ENCODE results near the gene PRKCA.

Gene PRKCA

DNA sequence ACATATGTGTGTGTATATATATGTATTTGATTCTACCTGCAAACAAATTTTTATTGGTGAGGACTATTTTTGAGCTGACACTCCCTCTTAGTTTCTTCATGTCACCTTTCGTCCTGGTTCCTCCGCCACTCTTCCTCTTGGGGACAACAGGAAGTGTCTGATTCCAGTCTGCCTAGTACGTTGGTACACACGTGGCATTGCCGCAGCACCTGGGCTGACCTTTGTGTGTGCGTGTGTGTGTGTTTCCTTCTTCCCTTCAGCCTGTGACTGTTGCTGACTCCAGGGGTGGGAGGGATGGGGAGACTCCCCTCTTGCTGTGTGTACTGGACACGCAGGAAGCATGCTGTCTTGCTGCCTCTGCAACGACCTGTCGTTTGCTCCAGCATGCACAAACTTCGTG is 503.2 kb downstream of the PRKCA start:
- H3K9me3 ChIP-seq (ENCODE audit: control insufficient read depth, low read length), result no peaks in the 10 kb centered on the region
- peaks cover 24% of the 10 kb centered on the region for H3K36me3 ChIP-seq (ENCODE audit: control insufficient read depth, insufficient read depth, low read length)
- H3K4me1 ChIP-seq (ENCODE audit: control insufficient read depth, insufficient read depth, low read length, poor library complexity, severe bottlenecking), result no peaks in the 10 kb centered on the region
- no peaks in the 10 kb centered on the region for H3K27me3 ChIP-seq (replicated peaks; ENCODE audit: control insufficient read depth, insufficient read depth, low read length, poor library complexity, severe bottlenecking)
- H3K4me3 ChIP-seq (ENCODE audit: insufficient read depth, low read depth, low read length, poor library complexity, severe bottlenecking), result no peak overlapping the region
- H3K27ac ChIP-seq (ENCODE audit: insufficient read depth, low read length, poor library complexity, severe bottlenecking), result no peak overlapping the region
- DNase-seq, result no peak

DNA sequence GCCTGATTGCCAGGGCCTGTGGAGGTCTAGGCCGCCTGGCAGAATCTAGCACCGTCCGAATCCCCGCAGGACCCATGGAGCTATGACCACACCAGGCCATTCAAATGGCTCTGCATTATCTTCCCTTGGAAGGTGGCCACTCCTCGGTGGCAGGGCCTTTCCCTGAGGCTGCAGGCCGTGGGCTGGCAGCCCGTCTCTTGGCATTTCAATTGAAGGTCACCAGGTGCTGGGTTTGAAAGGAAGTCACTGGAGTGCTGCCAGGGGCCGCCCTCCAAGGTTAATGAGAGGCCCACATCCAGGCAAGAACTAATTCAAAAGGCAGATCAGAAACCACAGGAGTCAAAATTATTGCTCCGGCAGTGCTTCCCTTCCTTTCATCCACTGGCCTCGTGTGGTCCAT is 504.8 kb downstream of the PRKCA start:
- Histone ChIP-seq H3K27me3 (replicated peaks; ENCODE audit: control insufficient read depth, insufficient read depth, low read length, poor library complexity, severe bottlenecking) (no peaks in the 10 kb centered on the region), H3K9me3 (ENCODE audit: control insufficient read depth, low read length) (no peaks in the 10 kb centered on the region), H3K36me3 (ENCODE audit: control insufficient read depth, insufficient read depth, low read length) (peaks cover 19% of the 10 kb centered on the region), H3K4me3 (ENCODE audit: insufficient read depth, low read depth, low read length, poor library complexity, severe bottlenecking) (no peak overlapping the region), H3K4me1 (ENCODE audit: control insufficient read depth, insufficient read depth, low read length, poor library complexity, severe bottlenecking) (no peaks in the 10 kb centered on the region), H3K27ac (ENCODE audit: insufficient read depth, low read length, poor library complexity, severe bottlenecking) (no peak overlapping the region)
- no peak for DNase-seq

DNA sequence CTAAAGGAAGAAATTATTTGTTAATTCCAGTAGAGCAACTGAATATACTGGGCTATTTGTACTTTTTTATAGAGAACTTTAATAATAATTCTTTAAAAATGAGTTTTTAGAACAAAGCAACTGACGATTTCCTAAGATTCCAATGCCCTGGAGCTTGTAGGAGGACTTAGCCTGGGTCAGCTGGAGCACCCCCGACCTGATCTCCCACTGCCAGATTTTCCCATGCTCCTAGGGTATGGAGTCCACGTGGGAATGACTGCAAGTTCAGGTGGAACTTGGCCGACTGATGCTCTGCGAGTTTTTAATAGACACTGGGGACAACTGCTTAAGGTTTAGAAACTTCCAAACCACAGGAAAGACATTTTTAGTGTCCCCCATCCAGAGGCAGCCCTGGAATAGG is 507.0 kb downstream of the PRKCA start:
- H3K27me3 ChIP-seq (replicated peaks; ENCODE audit: control insufficient read depth, insufficient read depth, low read length, poor library complexity, severe bottlenecking), result no peaks in the 10 kb centered on the region
- no peak overlapping the region for H3K27ac ChIP-seq (ENCODE audit: insufficient read depth, low read length, poor library complexity, severe bottlenecking)
- no peak overlapping the region for H3K4me3 ChIP-seq (ENCODE audit: insufficient read depth, low read depth, low read length, poor library complexity, severe bottlenecking)
- no peaks in the 10 kb centered on the region for H3K4me1 ChIP-seq (ENCODE audit: control insufficient read depth, insufficient read depth, low read length, poor library complexity, severe bottlenecking)
- H3K36me3 ChIP-seq (ENCODE audit: control insufficient read depth, insufficient read depth, low read length), result peaks cover 3% of the 10 kb centered on the region
- no peaks in the 10 kb centered on the region for H3K9me3 ChIP-seq (ENCODE audit: control insufficient read depth, low read length)
- no peak for DNase-seq

DNA sequence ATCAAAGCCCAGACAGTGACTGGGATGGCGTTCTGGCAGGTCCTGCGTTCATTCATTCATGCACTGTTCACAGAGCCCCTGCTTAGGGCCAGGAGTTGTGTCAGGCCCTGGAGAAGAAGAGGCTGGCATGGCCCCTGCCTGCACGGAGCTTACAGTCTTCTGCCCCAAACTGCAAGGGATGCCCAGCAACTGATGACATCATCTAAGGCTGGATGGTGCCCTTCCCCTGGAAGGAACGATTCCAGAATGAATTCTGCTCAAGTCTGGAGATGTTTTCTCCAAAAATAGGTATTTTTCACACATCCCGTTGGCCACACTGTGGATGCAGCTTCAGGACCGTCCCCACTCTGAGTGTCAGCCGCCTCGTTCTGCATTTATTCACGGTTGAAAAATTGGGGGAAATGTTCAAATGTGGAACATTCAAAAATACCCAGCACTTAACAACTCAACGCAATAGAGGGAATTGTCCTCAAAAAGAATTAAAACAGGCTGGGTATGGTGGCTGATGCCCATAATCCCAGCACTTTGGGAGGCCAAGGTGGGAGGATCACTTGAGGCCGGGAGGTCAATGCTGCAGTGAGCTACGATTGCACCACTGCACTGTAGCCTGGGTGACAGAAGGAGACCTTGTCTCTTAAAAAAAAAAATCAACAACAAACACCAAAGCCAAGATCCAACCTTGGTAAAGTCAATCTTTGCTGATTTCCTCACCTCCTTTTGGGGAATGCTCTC is 508.7 kb downstream of the PRKCA start:
- no peaks in the 10 kb centered on the region for H3K4me1 ChIP-seq (ENCODE audit: control insufficient read depth, insufficient read depth, low read length, poor library complexity, severe bottlenecking)
- H3K4me3 ChIP-seq (ENCODE audit: insufficient read depth, low read depth, low read length, poor library complexity, severe bottlenecking), result no peak overlapping the region
- H3K9me3 ChIP-seq (ENCODE audit: control insufficient read depth, low read length), result no peaks in the 10 kb centered on the region
- H3K27ac ChIP-seq (ENCODE audit: insufficient read depth, low read length, poor library complexity, severe bottlenecking), result no peak overlapping the region
- no peaks in the 10 kb centered on the region for H3K27me3 ChIP-seq (replicated peaks; ENCODE audit: control insufficient read depth, insufficient read depth, low read length, poor library complexity, severe bottlenecking)
- H3K36me3 ChIP-seq (ENCODE audit: control insufficient read depth, insufficient read depth, low read length), result no peaks in the 10 kb centered on the region
- no peak for DNase-seq

DNA sequence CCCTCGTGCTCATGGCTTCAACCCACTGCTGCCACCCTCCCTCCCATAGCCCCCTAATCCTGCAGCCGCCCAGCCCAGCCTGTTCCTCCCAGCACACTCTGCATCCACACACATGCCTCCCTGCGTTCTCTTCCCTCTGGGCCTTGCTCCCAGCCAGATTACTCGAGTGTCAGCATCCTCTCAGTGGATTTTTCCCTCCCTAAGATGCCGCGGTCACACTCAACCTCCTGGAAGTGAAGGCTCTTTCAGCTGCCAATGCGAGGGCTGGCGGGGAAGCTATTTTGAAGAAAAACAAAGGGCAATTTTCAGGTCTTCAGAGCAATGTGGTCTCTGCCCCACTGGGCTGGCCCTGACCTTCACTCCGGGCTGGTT is 509.3 kb downstream of the PRKCA start:
- no peak for DNase-seq
- Histone ChIP-seq H3K36me3 (ENCODE audit: control insufficient read depth, insufficient read depth, low read length) (no peaks in the 10 kb centered on the region), H3K27ac (ENCODE audit: insufficient read depth, low read length, poor library complexity, severe bottlenecking) (no peak overlapping the region), H3K27me3 (replicated peaks; ENCODE audit: control insufficient read depth, insufficient read depth, low read length, poor library complexity, severe bottlenecking) (no peaks in the 10 kb centered on the region), H3K4me1 (ENCODE audit: control insufficient read depth, insufficient read depth, low read length, poor library complexity, severe bottlenecking) (no peaks in the 10 kb centered on the region), H3K4me3 (ENCODE audit: insufficient read depth, low read depth, low read length, poor library complexity, severe bottlenecking) (no peak overlapping the region), H3K9me3 (ENCODE audit: control insufficient read depth, low read length) (no peaks in the 10 kb centered on the region)

DNA sequence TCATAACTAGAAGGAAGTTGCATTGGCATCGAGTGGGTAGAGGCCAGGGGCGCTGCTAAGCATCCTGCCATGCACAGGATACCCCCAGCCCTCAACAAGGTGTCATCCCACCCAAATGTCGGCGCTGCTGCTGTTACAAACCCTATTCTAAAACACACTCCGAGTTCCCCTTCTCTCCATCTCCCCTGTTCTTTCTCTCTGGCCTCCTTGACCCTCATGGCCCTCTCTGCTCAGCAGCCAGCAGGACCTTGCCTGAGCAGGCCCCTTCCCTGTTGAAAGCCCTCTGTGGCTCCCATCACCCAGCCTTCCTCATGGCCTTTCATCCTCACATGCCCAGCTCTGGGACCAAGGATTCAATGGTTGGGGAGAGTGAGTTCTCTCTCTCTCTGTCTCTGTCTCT is 510.2 kb downstream of the PRKCA start:
- no peak for DNase-seq
- Histone ChIP-seq H3K27ac (ENCODE audit: insufficient read depth, low read length, poor library complexity, severe bottlenecking) (no peak overlapping the region), H3K9me3 (ENCODE audit: control insufficient read depth, low read length) (no peaks in the 10 kb centered on the region), H3K4me3 (ENCODE audit: insufficient read depth, low read depth, low read length, poor library complexity, severe bottlenecking) (no peak overlapping the region), H3K4me1 (ENCODE audit: control insufficient read depth, insufficient read depth, low read length, poor library complexity, severe bottlenecking) (no peaks in the 10 kb centered on the region), H3K27me3 (replicated peaks; ENCODE audit: control insufficient read depth, insufficient read depth, low read length, poor library complexity, severe bottlenecking) (no peaks in the 10 kb centered on the region), H3K36me3 (ENCODE audit: control insufficient read depth, insufficient read depth, low read length) (no peaks in the 10 kb centered on the region)

DNA sequence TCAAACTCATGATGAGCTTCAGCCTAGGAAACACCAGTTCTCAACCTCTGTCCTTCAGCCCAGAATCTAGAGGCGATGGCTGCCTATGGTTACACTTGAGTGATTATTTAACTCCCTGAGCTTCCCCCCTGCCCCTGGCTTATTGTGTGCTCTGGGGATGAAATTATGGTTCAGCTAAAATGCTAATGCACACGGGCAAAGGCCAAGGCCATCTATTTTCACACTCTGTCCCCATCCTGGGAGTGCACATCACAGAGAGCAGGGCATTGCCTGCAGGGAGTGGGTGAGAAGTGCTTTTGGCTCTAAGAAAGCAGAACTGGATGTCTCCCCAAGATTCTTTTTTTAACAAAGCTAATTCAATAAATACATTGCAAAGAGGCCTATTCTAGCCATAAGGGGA is 510.9 kb downstream of the PRKCA start:
- Histone ChIP-seq H3K36me3 (ENCODE audit: control insufficient read depth, insufficient read depth, low read length) (no peaks in the 10 kb centered on the region), H3K27ac (ENCODE audit: insufficient read depth, low read length, poor library complexity, severe bottlenecking) (no peak overlapping the region)
- DNase-seq, result no peak

DNA sequence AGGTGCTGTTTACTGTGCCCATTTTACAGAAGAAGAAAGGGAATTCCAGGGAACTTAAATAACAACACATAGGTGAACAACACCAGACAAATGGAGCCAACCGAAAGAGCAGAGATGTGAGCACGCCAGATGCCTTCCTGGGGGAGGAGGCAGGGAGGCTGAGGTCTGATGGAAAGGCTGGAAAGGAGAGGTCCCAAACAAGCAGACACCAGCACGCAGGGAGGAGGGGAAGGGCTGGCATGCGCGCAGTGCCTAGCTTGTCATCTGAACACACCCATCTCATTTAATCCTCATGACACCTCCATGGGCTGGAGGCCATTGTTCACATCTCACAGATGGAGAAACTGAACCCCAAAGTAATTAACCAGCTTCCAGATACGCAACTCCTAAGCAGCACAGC is 511.6 kb downstream of the PRKCA start:
- no peak for DNase-seq
- no peaks in the 10 kb centered on the region for H3K9me3 ChIP-seq (ENCODE audit: control insufficient read depth, low read length)
- no peak overlapping the region for H3K4me3 ChIP-seq (ENCODE audit: insufficient read depth, low read depth, low read length, poor library complexity, severe bottlenecking)
- H3K4me1 ChIP-seq (ENCODE audit: control insufficient read depth, insufficient read depth, low read length, poor library complexity, severe bottlenecking), result no peaks in the 10 kb centered on the region
- H3K36me3 ChIP-seq (ENCODE audit: control insufficient read depth, insufficient read depth, low read length), result no peaks in the 10 kb centered on the region
- no peak overlapping the region for H3K27ac ChIP-seq (ENCODE audit: insufficient read depth, low read length, poor library complexity, severe bottlenecking)
- no peaks in the 10 kb centered on the region for H3K27me3 ChIP-seq (replicated peaks; ENCODE audit: control insufficient read depth, insufficient read depth, low read length, poor library complexity, severe bottlenecking)

More for the DNA sequence above, 510.9 kb downstream of the PRKCA start:
- Histone ChIP-seq H3K4me3 (ENCODE audit: insufficient read depth, low read depth, low read length, poor library complexity, severe bottlenecking) (no peak overlapping the region), H3K4me1 (ENCODE audit: control insufficient read depth, insufficient read depth, low read length, poor library complexity, severe bottlenecking) (no peaks in the 10 kb centered on the region), H3K9me3 (ENCODE audit: control insufficient read depth, low read length) (no peaks in the 10 kb centered on the region), H3K27me3 (replicated peaks; ENCODE audit: control insufficient read depth, insufficient read depth, low read length, poor library complexity, severe bottlenecking) (no peaks in the 10 kb centered on the region)

DNA sequence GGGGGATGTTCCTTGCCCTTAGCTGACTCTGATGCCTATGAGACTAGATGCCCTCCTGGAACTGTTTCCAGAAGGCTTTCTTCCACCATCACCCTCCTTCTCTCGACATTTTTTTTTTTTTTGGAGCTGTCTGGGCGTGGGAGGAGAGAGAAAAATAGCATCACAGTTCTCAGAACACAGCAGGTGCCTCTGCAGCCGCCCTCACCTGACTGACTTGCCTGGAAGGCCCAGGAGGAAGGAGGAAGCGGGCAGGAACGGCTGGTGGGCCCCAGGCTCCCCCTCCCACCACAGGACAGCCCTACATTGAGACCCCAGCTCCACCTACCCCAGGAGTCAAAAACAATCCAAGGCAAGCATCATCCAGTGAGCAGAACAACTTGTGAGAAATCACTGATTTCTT is 512.2 kb downstream of the PRKCA start:
- Histone ChIP-seq H3K4me3 (ENCODE audit: insufficient read depth, low read depth, low read length, poor library complexity, severe bottlenecking) (no peak overlapping the region), H3K4me1 (ENCODE audit: control insufficient read depth, insufficient read depth, low read length, poor library complexity, severe bottlenecking) (no peaks in the 10 kb centered on the region), H3K36me3 (ENCODE audit: control insufficient read depth, insufficient read depth, low read length) (no peaks in the 10 kb centered on the region), H3K27me3 (replicated peaks; ENCODE audit: control insufficient read depth, insufficient read depth, low read length, poor library complexity, severe bottlenecking) (no peaks in the 10 kb centered on the region), H3K9me3 (ENCODE audit: control insufficient read depth, low read length) (no peaks in the 10 kb centered on the region), H3K27ac (ENCODE audit: insufficient read depth, low read length, poor library complexity, severe bottlenecking) (no peak overlapping the region)
- no peak for DNase-seq

DNA sequence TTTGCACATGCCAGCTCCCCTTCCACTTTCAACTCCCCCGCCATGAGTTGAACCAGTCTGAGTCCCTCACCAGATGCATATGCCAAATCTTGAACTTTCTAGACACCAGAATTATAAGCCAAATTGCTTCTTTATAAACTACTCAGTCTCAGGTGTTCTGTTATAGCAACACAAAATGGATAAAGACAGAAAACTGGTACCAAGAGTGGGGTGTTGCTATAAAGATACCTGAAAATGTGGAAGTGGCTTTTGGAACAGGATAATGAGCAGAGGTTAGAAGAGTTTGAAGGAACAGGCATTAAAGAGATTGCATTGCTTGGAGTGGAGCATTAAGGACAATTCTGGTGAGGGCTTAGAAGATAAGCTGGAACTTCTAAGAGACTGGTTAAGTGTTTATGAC is 515.3 kb downstream of the PRKCA start:
- H3K4me1 ChIP-seq (ENCODE audit: control insufficient read depth, insufficient read depth, low read length, poor library complexity, severe bottlenecking), result no peaks in the 10 kb centered on the region
- no peaks in the 10 kb centered on the region for H3K36me3 ChIP-seq (ENCODE audit: control insufficient read depth, insufficient read depth, low read length)
- H3K27me3 ChIP-seq (replicated peaks; ENCODE audit: control insufficient read depth, insufficient read depth, low read length, poor library complexity, severe bottlenecking), result no peaks in the 10 kb centered on the region
- no peak overlapping the region for H3K27ac ChIP-seq (ENCODE audit: insufficient read depth, low read length, poor library complexity, severe bottlenecking)
- H3K9me3 ChIP-seq (ENCODE audit: control insufficient read depth, low read length), result no peaks in the 10 kb centered on the region
- DNase-seq, result no peak
- H3K4me3 ChIP-seq (ENCODE audit: insufficient read depth, low read depth, low read length, poor library complexity, severe bottlenecking), result no peak overlapping the region
